GM12872 (cell line): ENCODE results near the gene FBXO10.

Experiments
- TF ChIP-seq, protein P1 (sequence below): IDR thresholded peaks from 3 replicates; pipeline ENCODE4 v1.5.1; 2011; ENCODE audit warnings: low read depth, mild to moderate bottlenecking, low read length, moderate library complexity; ENCODE audit not compliant: insufficient read depth

FBXO10 gene

DNA sequence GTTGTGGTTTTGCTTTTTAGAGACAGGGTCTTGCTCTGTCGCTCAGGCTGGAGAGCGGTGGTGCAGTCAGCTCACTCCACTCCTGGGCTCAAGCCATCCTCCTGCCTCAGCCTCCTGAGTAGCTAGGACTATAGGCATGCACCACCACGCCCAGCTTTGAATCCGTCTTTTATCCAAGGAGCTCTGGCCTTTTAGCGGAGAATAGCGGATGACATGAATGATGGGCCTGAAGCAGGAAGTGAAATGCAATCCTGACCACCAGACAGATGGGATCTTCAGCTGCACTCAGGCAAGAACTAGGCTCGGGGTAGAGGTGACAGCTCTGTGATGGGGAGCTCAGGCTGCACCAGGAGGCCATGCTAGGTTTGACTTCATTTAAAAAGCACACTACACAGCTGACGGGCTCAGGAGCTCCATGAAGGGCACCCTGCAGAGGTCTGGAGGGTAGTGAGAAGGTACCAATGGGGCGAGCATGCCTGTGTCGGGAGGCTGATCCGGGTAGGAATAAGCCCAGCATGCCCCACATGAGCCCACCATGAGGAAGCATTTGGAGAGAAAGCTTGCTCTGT lies 68.5 kb downstream of the FBXO10 start:
- TF ChIP-seq, protein P1, sequence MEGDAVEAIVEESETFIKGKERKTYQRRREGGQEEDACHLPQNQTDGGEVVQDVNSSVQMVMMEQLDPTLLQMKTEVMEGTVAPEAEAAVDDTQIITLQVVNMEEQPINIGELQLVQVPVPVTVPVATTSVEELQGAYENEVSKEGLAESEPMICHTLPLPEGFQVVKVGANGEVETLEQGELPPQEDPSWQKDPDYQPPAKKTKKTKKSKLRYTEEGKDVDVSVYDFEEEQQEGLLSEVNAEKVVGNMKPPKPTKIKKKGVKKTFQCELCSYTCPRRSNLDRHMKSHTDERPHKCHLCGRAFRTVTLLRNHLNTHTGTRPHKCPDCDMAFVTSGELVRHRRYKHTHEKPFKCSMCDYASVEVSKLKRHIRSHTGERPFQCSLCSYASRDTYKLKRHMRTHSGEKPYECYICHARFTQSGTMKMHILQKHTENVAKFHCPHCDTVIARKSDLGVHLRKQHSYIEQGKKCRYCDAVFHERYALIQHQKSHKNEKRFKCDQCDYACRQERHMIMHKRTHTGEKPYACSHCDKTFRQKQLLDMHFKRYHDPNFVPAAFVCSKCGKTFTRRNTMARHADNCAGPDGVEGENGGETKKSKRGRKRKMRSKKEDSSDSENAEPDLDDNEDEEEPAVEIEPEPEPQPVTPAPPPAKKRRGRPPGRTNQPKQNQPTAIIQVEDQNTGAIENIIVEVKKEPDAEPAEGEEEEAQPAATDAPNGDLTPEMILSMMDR = no peak

DNA sequence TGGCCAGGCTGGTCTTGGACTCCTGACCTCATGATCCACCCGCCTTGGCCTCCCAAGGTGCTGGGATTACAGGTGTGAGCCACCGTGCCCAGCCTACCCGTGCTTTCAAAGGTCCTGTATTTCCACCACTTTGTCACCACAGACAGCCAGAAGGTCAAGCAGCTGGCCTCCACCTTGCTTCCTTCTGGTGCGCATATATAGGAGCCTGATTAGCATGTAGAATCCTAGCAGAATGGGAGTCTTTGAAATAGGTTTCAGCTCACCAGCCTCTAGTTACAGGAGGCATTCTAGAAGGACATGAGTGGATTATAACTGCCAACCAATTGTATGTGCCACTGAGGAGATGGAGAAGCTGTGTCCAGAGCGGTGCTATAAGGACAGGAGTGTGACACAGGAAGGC lies 71.6 kb downstream of the FBXO10 start:
- TF ChIP-seq, protein P1 = no peak

DNA sequence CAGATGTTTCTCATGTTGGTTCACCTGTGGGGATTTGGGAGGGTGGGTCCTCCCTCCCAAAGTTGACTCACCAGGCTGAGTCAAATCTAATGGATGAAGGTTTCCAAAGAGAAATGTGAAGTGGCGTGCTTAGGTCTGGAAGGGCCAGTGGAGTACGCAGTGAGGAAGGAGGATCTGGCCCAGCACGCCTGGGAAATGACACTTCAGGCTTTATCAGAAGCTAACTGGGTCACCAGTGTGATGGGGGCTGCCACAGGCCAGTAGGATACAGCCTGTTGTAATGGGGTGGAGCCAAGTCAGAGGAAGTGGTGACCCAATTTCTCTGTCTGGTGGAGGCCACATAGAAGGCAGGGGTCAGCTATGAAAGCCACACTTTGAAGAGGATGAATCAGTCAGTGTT lies 72.4 kb downstream of the FBXO10 start:
- TF ChIP-seq, protein P1 = no peak

DNA sequence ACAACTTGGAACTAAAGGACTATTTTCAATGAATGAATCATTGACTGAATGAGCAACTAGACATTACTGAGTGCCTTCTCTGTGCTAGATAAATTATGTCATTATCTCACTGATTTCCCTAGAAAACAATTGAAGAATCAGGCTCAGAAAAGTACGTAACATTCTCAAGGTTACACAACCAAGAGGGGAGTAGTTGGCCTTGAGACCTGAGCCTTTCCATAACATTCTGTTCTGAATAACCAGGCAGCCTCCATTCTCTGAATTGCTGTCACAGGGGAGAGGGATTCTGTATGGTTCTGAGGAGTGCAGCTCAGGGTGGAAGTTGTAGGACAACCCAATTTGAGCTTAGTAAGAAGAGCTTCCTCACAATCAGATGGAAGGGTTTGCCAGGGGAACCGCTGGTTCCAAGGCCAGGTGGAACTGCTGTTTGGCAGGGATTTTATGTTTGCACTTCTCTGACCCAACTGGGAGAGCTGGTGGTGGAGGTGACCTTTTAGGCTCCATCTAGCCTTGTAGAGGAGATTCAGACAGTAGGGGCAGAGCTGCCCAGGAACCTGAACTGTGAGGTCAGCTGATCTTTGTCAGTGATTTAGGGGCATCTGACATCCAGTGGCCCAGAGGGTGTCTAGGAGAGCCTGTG lies 74.1 kb downstream of the FBXO10 start:
- TF ChIP-seq, protein P1 = no peak

DNA sequence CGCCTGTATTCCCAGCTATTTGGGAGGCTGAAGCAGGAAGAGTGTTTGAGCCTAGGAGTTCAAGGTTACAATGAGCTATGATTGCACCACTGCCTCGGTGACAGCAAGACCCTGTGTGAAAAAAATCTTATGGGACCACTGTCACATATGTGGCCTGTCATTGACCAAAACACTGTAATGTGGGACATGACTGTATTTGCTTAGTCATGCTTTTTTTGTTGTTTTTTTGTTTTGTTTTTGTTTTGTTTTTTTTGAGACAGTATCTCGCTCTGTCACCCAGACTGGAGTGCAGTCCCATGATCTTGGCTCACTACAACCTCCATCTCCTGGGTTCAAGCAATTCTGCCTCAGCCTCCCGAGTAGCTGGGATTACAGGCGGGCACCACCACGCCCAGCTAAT lies 76.9 kb downstream of the FBXO10 start:
- TF ChIP-seq, protein P1 = no peak

DNA sequence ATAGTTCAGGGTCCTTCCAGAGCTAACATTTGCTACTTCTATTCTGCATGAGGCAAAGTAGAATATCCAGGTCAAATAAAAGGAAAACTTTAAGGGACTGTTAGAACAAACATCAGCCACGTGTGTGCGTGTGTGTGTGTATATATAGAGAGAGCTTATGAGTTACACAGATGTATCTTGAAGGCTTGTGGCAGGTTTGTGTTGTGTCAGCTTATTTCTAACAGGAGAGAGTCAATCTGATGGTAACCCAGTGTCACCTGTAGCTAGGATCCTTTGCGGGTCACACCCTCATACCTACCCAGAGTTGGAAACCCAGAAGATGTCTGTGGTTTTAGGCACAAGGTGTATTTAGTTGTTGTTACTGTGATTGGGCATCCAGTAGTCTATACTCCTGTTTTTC lies 77.7 kb downstream of the FBXO10 start:
- TF ChIP-seq, protein P1 = no peak

DNA sequence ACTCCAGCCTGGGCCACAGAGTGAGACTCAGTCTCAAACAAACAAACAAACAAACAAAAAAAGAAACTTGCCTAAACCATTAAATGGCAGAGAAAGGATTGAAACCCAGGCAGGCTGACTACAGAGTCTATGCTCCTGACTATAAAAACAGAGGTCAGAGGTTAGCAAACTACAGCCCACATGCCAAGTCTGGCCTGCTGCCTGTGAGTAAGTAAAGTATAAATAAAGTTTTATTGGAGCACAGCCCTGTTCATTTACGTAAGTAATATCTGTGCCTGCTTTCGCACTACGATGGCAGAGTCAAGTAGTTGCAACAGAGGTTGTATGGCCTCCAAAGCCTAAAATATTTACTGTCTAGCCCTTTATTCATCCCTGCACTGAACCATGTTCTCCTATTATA lies 78.9 kb downstream of the FBXO10 start:
- TF ChIP-seq, protein P1 = no peak
